GM12878 (cell line): Measurements from ENCODE around the gene BTNL8. TPM values are rescaled to one million over a fixed set of nuclear protein-coding genes. Genes with fewer than 3 reads are reported as not detected.
A peak's percentile ranks its signal among the peaks of the same experiment; 100 is the strongest.

ENCODE experiments used
- ATF3 ChIP-seq: IDR thresholded peaks from 2 replicates; pipeline ENCODE4 v1.6.1; 2011; ENCODE audit warnings: low read depth, mild to moderate bottlenecking, low read length, moderate library complexity, borderline replicate concordance; ENCODE audit errors: extremely low read depth
- BHLHE40 ChIP-seq, 2 experiments: fragments of 450-650 bp in 1 of 2; IDR thresholded peaks; 2 replicates each; pipeline ENCODE4 v1.6.1; 2011 to 2017; ENCODE audit warnings: low read depth in 2 of 2, borderline replicate concordance in 1 of 2, improper control_type of control experiment in 1 of 2, low read length in 1 of 2, mild to moderate bottlenecking in 1 of 2
- CBX5 ChIP-seq: sonication (generic); IDR thresholded peaks from 2 replicates; pipeline ENCODE4 v1.6.1; 2016; ENCODE audit warnings: low read depth, moderate library complexity, mild to moderate bottlenecking, inconsistent platforms
- EED ChIP-seq: sonication (generic); IDR thresholded peaks from 2 replicates; pipeline ENCODE4 v1.6.1; 2016; ENCODE audit warnings: antibody characterized with exemption, low read depth
- EGR1 ChIP-seq, 2 experiments: IDR thresholded peaks; 1 replicate in 1 of 2; 2 replicates in 1 of 2; pipeline ENCODE4 v1.6.1; 2011 to 2012; ENCODE audit warnings: low read depth in 2 of 2, low read length in 2 of 2, borderline replicate concordance in 1 of 2, mild to moderate bottlenecking in 1 of 2, moderate library complexity in 1 of 2
- EP300 ChIP-seq, 2 experiments: fragments of 150-350 bp in 1 of 2; IDR thresholded peaks; 2 replicates each; pipeline ENCODE4 v1.6.1; 2011 to 2012; ENCODE audit warnings: low read depth in 2 of 2, low read length in 2 of 2, borderline replicate concordance in 1 of 2, improper control_type of control experiment in 1 of 2, inconsistent platforms in 1 of 2; ENCODE audit not compliant: control insufficient read depth in 1 of 2
- GATAD2B ChIP-seq: fragments of 450-650 bp; conservative IDR thresholded peaks from 2 replicates; pipeline ENCODE4 v1.6.1; 2017; ENCODE audit warnings: low read depth, mild to moderate bottlenecking, moderate library complexity
- IKZF1 ChIP-seq: fragments of 450-650 bp; conservative IDR thresholded peaks from 2 replicates; pipeline ENCODE4 v1.6.1; 2017; ENCODE audit warnings: antibody characterized with exemption, mild to moderate bottlenecking
- IKZF2 ChIP-seq, 2 experiments: fragments of 450-650 bp; IDR thresholded peaks; 2 replicates each; pipeline ENCODE4 v1.6.1; 2017; ENCODE audit warnings: mild to moderate bottlenecking in 2 of 2, moderate library complexity in 2 of 2
- KDM1A ChIP-seq: fragments of 200-600 bp; sonication (generic); IDR thresholded peaks from 2 replicates; pipeline ENCODE4 v1.6.1; 2016; ENCODE audit warnings: borderline replicate concordance
- KLF5 ChIP-seq: fragments of 450-650 bp; IDR thresholded peaks from 2 replicates; pipeline ENCODE4 v1.6.1; 2014; ENCODE audit warnings: mild to moderate bottlenecking; ENCODE audit not compliant: partially characterized antibody
- MTA2 ChIP-seq: fragments of 450-650 bp; IDR thresholded peaks from 2 replicates; pipeline ENCODE4 v1.6.1; 2016; ENCODE audit warnings: low read depth, mild to moderate bottlenecking, moderate library complexity
- MYC ChIP-seq: IDR thresholded peaks from 2 replicates; pipeline ENCODE4 v1.6.1; 2011; ENCODE audit warnings: mild to moderate bottlenecking, low read length, moderate library complexity, inconsistent platforms; ENCODE audit not compliant: insufficient read depth, insufficient replicate concordance, insufficient read length, severe bottlenecking
- NBN ChIP-seq: fragments of 450-650 bp; IDR thresholded peaks from 2 replicates; pipeline ENCODE4 v1.6.1; 2016
- NFIC ChIP-seq: IDR thresholded peaks from 2 replicates; pipeline ENCODE4 v1.6.1; 2012; ENCODE audit warnings: low read depth, mild to moderate bottlenecking, inconsistent platforms, low read length, moderate library complexity
- NR2C1 ChIP-seq: fragments of 450-650 bp; IDR thresholded peaks from 2 replicates; pipeline ENCODE4 v1.6.1; 2017; ENCODE audit warnings: antibody characterized with exemption, mild to moderate bottlenecking, moderate library complexity
- NRF1 ChIP-seq: conservative IDR thresholded peaks from 2 replicates; pipeline ENCODE4 v1.6.1; 2011; ENCODE audit warnings: mild to moderate bottlenecking, low read depth, low read length, improper control_type of control experiment
- PKNOX1 ChIP-seq: fragments of 450-650 bp; IDR thresholded peaks from 2 replicates; pipeline ENCODE4 v1.6.1; 2016; ENCODE audit warnings: mild to moderate bottlenecking
- POLR2A ChIP-seq: IDR thresholded peaks from 2 replicates; pipeline ENCODE4 v1.6.1; 2011; ENCODE audit warnings: low read depth, mild to moderate bottlenecking, low read length
- POU2F2 ChIP-seq: IDR thresholded peaks from 3 replicates; pipeline ENCODE4 v1.6.1; 2011; ENCODE audit warnings: low read depth, mild to moderate bottlenecking, low read length, borderline replicate concordance
- RELA ChIP-seq: fragments of 450-650 bp; IDR thresholded peaks from 2 replicates; pipeline ENCODE4 v1.8.0; 2014; ENCODE audit warnings: borderline replicate concordance; ENCODE audit not compliant: partially characterized antibody
- RELB ChIP-seq: fragments of 450-650 bp; IDR thresholded peaks from 2 replicates; pipeline ENCODE4 v1.6.1; 2017; ENCODE audit warnings: low read depth, mild to moderate bottlenecking, moderate library complexity
- SP1 ChIP-seq: IDR thresholded peaks from one replicate; pipeline ENCODE4 v1.6.1; 2011; ENCODE audit warnings: low read depth, low read length
- STAT1 ChIP-seq: fragments of 450-650 bp; conservative IDR thresholded peaks from 2 replicates; pipeline ENCODE4 v1.6.1; 2014; ENCODE audit warnings: antibody characterized with exemption, mild to moderate bottlenecking
- TCF12 ChIP-seq: IDR thresholded peaks from 2 replicates; pipeline ENCODE4 v1.6.1; 2011; ENCODE audit warnings: low read depth, mild to moderate bottlenecking, low read length
- TCF3 ChIP-seq: IDR thresholded peaks from 2 replicates; pipeline ENCODE4 v1.6.1; 2012; ENCODE audit warnings: low read depth, mild to moderate bottlenecking, low read length, borderline replicate concordance; ENCODE audit not compliant: insufficient read depth
- TCF7 ChIP-seq: IDR thresholded peaks from 2 replicates; pipeline ENCODE4 v1.6.1; 2014; ENCODE audit warnings: antibody characterized with exemption, borderline replicate concordance
- ZBTB33 ChIP-seq: fragments of 450-650 bp; IDR thresholded peaks from 2 replicates; pipeline ENCODE4 v1.6.1; 2017; ENCODE audit warnings: mild to moderate bottlenecking
- polyA plus RNA-seq, 11 experiments: library from polyadenylated mRNA; depleted of rRNA in 4 of 11; unstranded in 6 of 11; stranded (reverse) in 5 of 11; fragments of >200 nt; fragmentation: Nextera tagmentation in 4 of 11; fragmentation: Illumina TruSeq in 1 of 11; extraction: Ambion mirVana in 4 of 11; extraction: Trizol in 1 of 11; gene quantifications; 1 replicate in 1 of 11; 2 replicates in 10 of 11; pipeline versions ENCODE4 v1.2.1 to v1.2.3, GENCODE V29; 2011 to 2016; ENCODE audit warnings: inconsistent platforms in 2 of 11, missing spikeins in 2 of 11, low read depth in 1 of 11
- total RNA-seq, 4 experiments: library from RNA; depleted of rRNA in 3 of 4; stranded (reverse); fragments of >200 nt in 3 of 4; fragmentation: Illumina TruSeq in 1 of 4; extraction: Trizol in 1 of 4; gene quantifications; 2 replicates each; pipeline versions ENCODE4 v1.2.1 to v1.2.3, GENCODE V29; 2013 to 2021

Gene BTNL8
- total and polyA plus RNA-seq, 10 of the 15 experiments (the other 5 are each of a cell fraction or from before 2014, with no cell fraction given), result 0.13 to 3.4 (median 0.26) TPM; not detected in 2

GRCh38 chr5:180975338-180975737 lies 76.4 kb downstream of the BTNL8 start (continued):
- TF ChIP-seq BHLHE40 (IDR thresholded peaks at IDR 0.05; ENCODE audit: borderline replicate concordance in 1 of 2, low read depth in 2 of 2, low read length in 1 of 2) (peak; percentile 39 to 57; a peak in 2 of 4 replicates), ZBTB33 (no peak), EGR1 (IDR thresholded peaks at IDR 0.05; ENCODE audit: borderline replicate concordance in 1 of 2, low read depth in 2 of 2, low read length in 2 of 2) (no peak), EP300 (IDR thresholded peaks at IDR 0.05; ENCODE audit: borderline replicate concordance in 1 of 2, control insufficient read depth in 1 of 2, low read depth in 2 of 2, low read length in 2 of 2) (peak; percentile 22 to 27; a peak in 2 of 4 replicates), POU2F2 (0 out of 3 replicates have a peak, but pooled peaks have one; percentile 44), STAT1 (no peak), NR2C1 (peak; percentile 47; the same call in 1 of the 2 replicates), KDM1A (no peak), NBN (peak; percentile 53; the same call in 1 of the 2 replicates), IKZF2 (IDR thresholded peaks at IDR 0.05) (peak; percentile 59 to 64; a peak in 3 of 4 replicates), ATF3 (no peak), KLF5 (no peak), MYC (no peak), NFIC (peak; percentile 26; the same call in 1 of the 2 replicates), POLR2A (no peak), GATAD2B (peak; percentile 50; the same call in 1 of the 2 replicates), RELB (peak; percentile 66), TCF7 (peak; percentile 66), IKZF1 (peak; percentile 73), SP1 (peak; percentile 26), NRF1 (no peak), CBX5 (no peak), EED (0 out of 2 replicates have a peak, but pooled peaks have one; percentile 33), PKNOX1 (0 out of 2 replicates have a peak, but pooled peaks have one; percentile 18), MTA2 (peak; percentile 70; the same call in 1 of the 2 replicates), RELA (peak; percentile 93), TCF12 (no peak), TCF3 (no peak)
